Pancreas (tissue), 10 donors: Measurements from ENCODE around the gene TLR10. TPM values are rescaled to one million over a fixed set of nuclear protein-coding genes. Genes with fewer than 3 reads are reported as not detected.
A peak's percentile ranks its signal among the peaks of the same experiment; 100 is the strongest.

Source experiments
- ATAC-seq, 4 donors: fragments of 200-7000 bp; cut with Tn5 transposase; one replicate each; pipeline versions ENCODE4 v1.8.0 to v1.9.1; 2020; ENCODE audit warnings: mild to moderate bottlenecking in 4 of 4, moderate library complexity in 4 of 4
- DNase-seq, 6 donors: peaks; one replicate each; pipeline ENCODE4 v3.0.0-alpha.2; 2020
- FAIRE-seq: peaks from 2 replicates; lab custom pipeline; 2012; peaks lifted over from hg19 to GRCh38; lab: Jason Lieb, UNC
- H3K27ac ChIP-seq, 4 donors: fragments of 200-600 bp; sonication (generic); 1 replicate in 3 of 4; 2 replicates in 1 of 4; pipeline versions ENCODE4 v1.5.0 to v1.8.0; 2020
- H3K27me3 ChIP-seq, 4 donors: fragments of 200-600 bp; one replicate each; pipeline ENCODE4 v1.8.0; 2021
- H3K36me3 ChIP-seq, 3 donors: fragments of 200-600 bp; sonication (generic) in 1 of 3; one replicate each; pipeline versions ENCODE4 v1.5.0 to v1.8.0; 2020 to 2021
- H3K4me1 ChIP-seq, 3 donors: fragments of 200-600 bp; one replicate each; pipeline ENCODE4 v1.8.0; 2021
- H3K4me3 ChIP-seq, 4 donors: fragments of 200-600 bp; sonication (generic) in 2 of 4; one replicate each; pipeline versions ENCODE4 v1.5.0 to v1.8.0; 2020 to 2021
- H3K9me3 ChIP-seq, 4 donors: fragments of 200-600 bp; one replicate each; pipeline ENCODE4 v1.8.0; 2021
- CTCF ChIP-seq, 4 donors: fragments of 200-600 bp; sonication (generic) in 3 of 4; IDR thresholded peaks; one replicate each; pipeline versions ENCODE4 v1.5.0 to v1.8.0; 2021; ENCODE audit warnings: antibody characterized with exemption in 4 of 4
- WGBS, 2 donors: extraction: QIAGEN DNeasy Blood & Tissue Kit; methylation state at CpG; one replicate each; pipeline ENCODE4 v1.1.7; 2013; 5-methylcytosine and 5-hydroxymethylcytosine counted together
- intact Hi-C, 3 donors: fragments of 100-400 bp; cut with DNase I; formaldehyde crosslinking; loops; one replicate each; pipeline versions ENCODE4 v1.11.1 to v1.14.2; 2022
- polyA plus RNA-seq, 2 donors: library from polyadenylated mRNA; stranded (reverse); fragments of 200-250 nt; gene quantifications; one replicate each; pipeline ENCODE4 v1.2.3, GENCODE V29; 2013
- total RNA-seq, 6 donors: library from RNA; stranded (reverse); fragmentation: NEBNext Ultra II Directional in 4 of 6; extraction: Animal tissue kit (Norgen Biotek cat#: 25700) in 4 of 6; gene quantifications; one replicate each; pipeline versions ENCODE4 v1.2.1 to v1.2.4, GENCODE V29; 2021 to 2023
- donor health status: healthy with polysubstance abuse.
- donor health status: DM: no; HTN: no; CAD: no; lungs with moderate emphysema.
- donor health status: DM: no; HTN: no; CAD: no.
- donor health status: control.
- donor health status: control.
- donor health status: Bipolar disorder and iron deficiency.
- donor health status: DM: yes; HTN: yes; CAD: no.
- donor health status: DM: no; HTN: no; CAD: no.
- donor health status: DM: no; HTN: no; CAD: no.
- donor health status: DM: yes; HTN: yes; CAD: no.

Gene TLR10, protein sequence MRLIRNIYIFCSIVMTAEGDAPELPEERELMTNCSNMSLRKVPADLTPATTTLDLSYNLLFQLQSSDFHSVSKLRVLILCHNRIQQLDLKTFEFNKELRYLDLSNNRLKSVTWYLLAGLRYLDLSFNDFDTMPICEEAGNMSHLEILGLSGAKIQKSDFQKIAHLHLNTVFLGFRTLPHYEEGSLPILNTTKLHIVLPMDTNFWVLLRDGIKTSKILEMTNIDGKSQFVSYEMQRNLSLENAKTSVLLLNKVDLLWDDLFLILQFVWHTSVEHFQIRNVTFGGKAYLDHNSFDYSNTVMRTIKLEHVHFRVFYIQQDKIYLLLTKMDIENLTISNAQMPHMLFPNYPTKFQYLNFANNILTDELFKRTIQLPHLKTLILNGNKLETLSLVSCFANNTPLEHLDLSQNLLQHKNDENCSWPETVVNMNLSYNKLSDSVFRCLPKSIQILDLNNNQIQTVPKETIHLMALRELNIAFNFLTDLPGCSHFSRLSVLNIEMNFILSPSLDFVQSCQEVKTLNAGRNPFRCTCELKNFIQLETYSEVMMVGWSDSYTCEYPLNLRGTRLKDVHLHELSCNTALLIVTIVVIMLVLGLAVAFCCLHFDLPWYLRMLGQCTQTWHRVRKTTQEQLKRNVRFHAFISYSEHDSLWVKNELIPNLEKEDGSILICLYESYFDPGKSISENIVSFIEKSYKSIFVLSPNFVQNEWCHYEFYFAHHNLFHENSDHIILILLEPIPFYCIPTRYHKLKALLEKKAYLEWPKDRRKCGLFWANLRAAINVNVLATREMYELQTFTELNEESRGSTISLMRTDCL
- total RNA-seq (1 to 10 TPM in 1 of 6 donors, under 1 TPM in 4, not detected in 1; 0.04 to 1.2 (median 0.20) TPM), polyA plus RNA-seq (under 1 TPM; 0.08 to 0.12 TPM)

GRCh38 chr4:38782452-38783108, at the start of gene TLR10:
Gene TLR10 (minus strand): TSS chr4:38782990. CDS start chr4:38775590, 7,400 bp downstream.
- intact Hi-C loops, result no loop called here
- FAIRE-seq, result no peak

GRCh38 chr4:38832206-38832605, 49.4 kb upstream of the TLR10 start:
- no peak overlapping the region for H3K27ac ChIP-seq
- 95 to 98% methylated on average over 1 of the region's 1 CpG for WGBS, 2 donors
- peaks cover 0 to 6% (median 0%) of the 10 kb centered on the region in 3 donors for H3K4me1 ChIP-seq
- intact Hi-C loops, result no loop called here
- no peak for ATAC-seq
- H3K4me3 ChIP-seq, result no peak overlapping the region
- no peaks in the 10 kb centered on the region for H3K36me3 ChIP-seq
- no peak for FAIRE-seq
- no peak for DNase-seq
- no peaks in the 10 kb centered on the region for H3K9me3 ChIP-seq
- H3K27me3 ChIP-seq, result no peaks in the 10 kb centered on the region
- TF ChIP-seq CTCF (IDR thresholded peaks at IDR 0.05), result no peak

More at GRCh38 chr4:38782452-38783108, at the start of gene TLR10:
- TF ChIP-seq CTCF (IDR thresholded peaks at IDR 0.05), result peak; percentile 37 to 63 (median 54)
- Histone ChIP-seq H3K4me3 (no peak within 1 kb of the TSS), H3K9me3 (no peaks in the 10 kb centered on the region), H3K27me3 (no peaks in the 10 kb centered on the region), H3K36me3 (no peaks in the 10 kb centered on the region), H3K27ac (no peak within 1 kb of the TSS), H3K4me1 (peaks cover 0 to 3% (median under 1%) of the 10 kb centered on the region in 3 donors)
- peak; percentile 82 to 92 (median 90) for ATAC-seq
- DNase-seq, result peak in 3 of 6 donors; percentile 21 to 56 (median 49)
- 17 to 22% methylated on average over 12 of the region's 12 CpGs for WGBS, 2 donors

DNA sequence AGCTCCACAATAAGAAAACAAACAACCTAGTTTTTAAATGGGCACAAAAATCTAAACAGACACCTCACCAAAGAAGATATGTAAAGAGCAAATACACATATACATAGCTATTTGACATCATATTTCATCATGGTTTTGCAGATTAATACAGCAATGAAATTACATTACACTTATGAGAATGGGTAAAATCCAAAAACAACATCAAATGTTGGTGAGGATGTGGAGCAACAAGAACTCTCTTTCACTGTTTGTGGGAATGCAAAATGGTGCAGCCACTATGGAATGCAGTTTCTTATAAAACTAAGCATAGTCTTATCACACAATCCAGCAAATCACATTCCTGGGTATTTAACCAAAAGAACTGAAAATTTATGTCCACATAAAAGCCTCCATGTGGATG, 48.9 kb upstream of the TLR10 start:
- Histone ChIP-seq H3K27me3 (no peaks in the 10 kb centered on the region), H3K4me1 (peaks cover 0 to 6% (median 0%) of the 10 kb centered on the region in 3 donors), H3K4me3 (no peak overlapping the region), H3K9me3 (no peaks in the 10 kb centered on the region), H3K27ac (no peak overlapping the region), H3K36me3 (no peaks in the 10 kb centered on the region)
- FAIRE-seq (no peak), ATAC-seq (no peak), DNase-seq (no peak)
- TF ChIP-seq CTCF (IDR thresholded peaks at IDR 0.05), result no peak
- intact Hi-C loops, result no loop called here

- 91 to 93% methylated on average over 5 of the region's 5 CpGs for WGBS, 2 donors
- no peak for TF ChIP-seq CTCF (IDR thresholded peaks at IDR 0.05)
- Histone ChIP-seq H3K4me1 (peaks cover 0 to 6% (median 0%) of the 10 kb centered on the region in 3 donors), H3K27me3 (no peaks in the 10 kb centered on the region), H3K27ac (no peak overlapping the region), H3K4me3 (no peak overlapping the region), H3K36me3 (no peaks in the 10 kb centered on the region), H3K9me3 (no peaks in the 10 kb centered on the region)
- DNase-seq, result no peak
- ATAC-seq, result no peak
- intact Hi-C loops, result no loop called here
- no peak for FAIRE-seq
These were observed 46.4 kb upstream of the TLR10 start for GRCh38 chr4:38829237-38829636.
